Activated CD8-positive, alpha-beta memory T cell treated with anti-CD3 and anti-CD28 coated beads, Interleukin-2, amount 50 U/mL, for 1 hour (primary cell): ENCODE results near the gene LTB4R.

ENCODE experiments used
- DNase-seq: peaks from one replicate; pipeline ENCODE4 v3.0.0-alpha.2; 2020; ENCODE audit errors: extremely low read depth

Gene LTB4R

GRCh38 chr14:24278424-24278823 is 32.9 kb upstream of the LTB4R start:
- DNase-seq, result no peak

- no peak for DNase-seq
These were observed 31.8 kb upstream of the LTB4R start for GRCh38 chr14:24279301-24280186.

GRCh38 chr14:24280797-24281460 is 30.4 kb upstream of the LTB4R start:
- DNase-seq, result no peak

- DNase-seq, result no peak
These were observed 29.7 kb upstream of the LTB4R start for GRCh38 chr14:24281636-24282035.

GRCh38 chr14:24282736-24283135 is 28.6 kb upstream of the LTB4R start:
- DNase-seq, result no peak

- DNase-seq, result no peak
These were observed 27.4 kb upstream of the LTB4R start for GRCh38 chr14:24283796-24284460.

- no peak for DNase-seq
These were observed 26.7 kb upstream of the LTB4R start for GRCh38 chr14:24284501-24285035.

- DNase-seq, result no peak
These were observed 26.0 kb upstream of the LTB4R start for GRCh38 chr14:24285351-24285750.

- DNase-seq, result no peak
These were observed 24.3 kb upstream of the LTB4R start for GRCh38 chr14:24286996-24287395.

- DNase-seq, result no peak
These were observed 21.5 kb upstream of the LTB4R start for GRCh38 chr14:24289649-24290280.

GRCh38 chr14:24290746-24291145 is 20.6 kb upstream of the LTB4R start:
- no peak for DNase-seq

GRCh38 chr14:24291446-24292117 is 19.7 kb upstream of the LTB4R start:
- no peak for DNase-seq

- no peak for DNase-seq
These were observed 19.0 kb upstream of the LTB4R start for GRCh38 chr14:24292118-24292807.

GRCh38 chr14:24293525-24293924 is 17.8 kb upstream of the LTB4R start:
- no peak for DNase-seq

GRCh38 chr14:24296341-24297157 is 14.8 kb upstream of the LTB4R start:
- DNase-seq, result no peak

GRCh38 chr14:24297190-24297964 is 13.9 kb upstream of the LTB4R start:
- DNase-seq, result no peak

GRCh38 chr14:24298892-24299254 is 12.4 kb upstream of the LTB4R start:
- no peak for DNase-seq

- peak; percentile 75 for DNase-seq
These were observed 11.8 kb upstream of the LTB4R start, which contains the start of the genes DHRS1 and NOP9 for GRCh38 chr14:24299255-24300191. Gene DHRS1, minus strand, starts transcription at chr14:24299780. Its CDS starts 674 bp downstream, at chr14:24299106. Gene NOP9, plus strand, starts transcription at chr14:24299850. Its CDS starts 105 bp downstream, at chr14:24299955.
